ENCODE results near the gene SI.
"Not testable (repeated sequence)": the region's sequence is repeated elsewhere in the genome, so short reads cannot be mapped to it uniquely, and the experiment has no call there.

Gene SI

GRCh38 chr3:165070682-165071081, 7.6 kb downstream of the SI start:
- H3K4me3 ChIP-seq (ENCODE audit: low read depth, low read length) = no peak overlapping the region
- DNase-seq (ENCODE audit: low read depth) = no peak
- no peak for TF ChIP-seq CTCF (IDR thresholded peaks at IDR 0.05; ENCODE audit: low read depth, low read length, missing control alignments)

GRCh38 chr3:165056510-165056909, 21.8 kb downstream of the SI start:
- TF ChIP-seq CTCF (IDR thresholded peaks at IDR 0.05; ENCODE audit: low read depth, low read length, missing control alignments) = no peak
- DNase-seq (ENCODE audit: low read depth) = no peak
- H3K4me3 ChIP-seq (ENCODE audit: low read depth, low read length) = no peak overlapping the region

DNA sequence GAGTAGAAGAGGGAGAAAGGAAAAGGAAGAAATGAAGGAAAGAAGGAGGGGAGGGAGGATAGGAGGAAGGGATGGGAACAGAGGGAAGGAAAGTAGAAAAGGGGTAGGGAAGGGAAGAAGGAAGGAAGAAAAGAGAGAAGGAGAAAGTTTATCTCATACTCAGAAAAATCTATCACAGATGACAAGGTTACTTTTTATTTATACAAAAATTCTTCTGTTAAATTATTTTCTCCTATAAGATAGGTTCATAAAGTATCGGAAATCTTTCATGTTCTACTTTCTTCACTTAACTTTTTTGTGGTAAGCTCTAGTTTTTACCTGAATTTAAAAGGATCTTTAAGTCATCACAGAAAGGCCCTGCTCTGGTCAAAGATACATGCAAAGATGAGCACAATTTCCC, 38.1 kb downstream of the SI start:
- H3K4me3 ChIP-seq (ENCODE audit: low read depth, low read length) = no peak overlapping the region
- DNase-seq (ENCODE audit: low read depth) = no peak
- TF ChIP-seq CTCF (IDR thresholded peaks at IDR 0.05; ENCODE audit: low read depth, low read length, missing control alignments) = no peak

- no peak for TF ChIP-seq CTCF (IDR thresholded peaks at IDR 0.05; ENCODE audit: low read depth, low read length, missing control alignments)
- DNase-seq (ENCODE audit: low read depth) = no peak
- no peak overlapping the region for H3K4me3 ChIP-seq (ENCODE audit: low read depth, low read length)
Observed at GRCh38 chr3:165011557-165011956, 66.7 kb downstream of the SI start.

DNA sequence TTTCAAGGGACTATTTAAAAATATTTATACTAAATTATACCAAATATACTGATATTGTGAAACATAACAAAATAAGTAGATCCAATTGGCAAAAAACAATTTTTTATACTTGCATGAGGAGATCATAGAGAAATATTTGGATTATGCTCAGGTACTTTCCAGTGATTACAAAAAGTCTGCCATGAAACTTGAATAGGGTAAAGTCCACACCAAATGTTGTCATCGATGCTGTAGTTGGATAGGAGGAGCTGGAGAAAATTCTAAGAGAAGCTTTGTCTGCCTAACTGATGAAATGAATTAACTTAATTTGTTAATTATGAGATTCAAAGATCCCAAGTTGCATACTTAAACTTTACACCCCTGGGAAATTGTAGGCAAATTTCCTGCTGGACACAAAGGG, 93.3 kb downstream of the SI start:
- TF ChIP-seq CTCF (IDR thresholded peaks at IDR 0.05; ENCODE audit: low read depth, low read length, missing control alignments) = no peak
- H3K4me3 ChIP-seq (ENCODE audit: low read depth, low read length) = no peak overlapping the region
- DNase-seq (ENCODE audit: low read depth) = no peak

GRCh38 chr3:164962610-164963009, 115.7 kb downstream of the SI start:
- DNase-seq (ENCODE audit: low read depth) = no peak
- TF ChIP-seq CTCF (IDR thresholded peaks at IDR 0.05; ENCODE audit: low read depth, low read length, missing control alignments) = no peak
- no peak overlapping the region for H3K4me3 ChIP-seq (ENCODE audit: low read depth, low read length)

DNA sequence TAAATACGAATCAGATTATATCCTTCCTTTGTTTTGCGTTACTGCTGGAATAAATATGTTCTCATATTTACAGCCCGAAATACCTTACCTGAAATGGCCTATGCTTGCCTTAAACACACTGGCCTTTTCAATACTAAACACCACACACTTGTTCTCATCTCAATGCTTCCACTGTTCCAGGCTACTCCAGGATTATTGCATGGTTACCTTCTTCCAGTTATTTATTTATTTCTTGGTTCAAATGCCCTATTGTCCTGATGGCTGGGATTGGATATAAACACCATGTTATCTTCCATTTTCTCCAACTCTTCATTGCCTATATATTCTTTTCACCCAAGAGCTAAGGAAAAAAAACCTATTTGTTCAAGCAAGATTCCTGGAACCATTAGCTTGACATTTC, 125.3 kb downstream of the SI start:
- DNase-seq (ENCODE audit: low read depth) = no peak
- TF ChIP-seq CTCF (IDR thresholded peaks at IDR 0.05; ENCODE audit: low read depth, low read length, missing control alignments) = no peak

GRCh38 chr3:164951403-164951802, 126.9 kb downstream of the SI start:
- H3K4me3 ChIP-seq (ENCODE audit: low read depth, low read length); DNase-seq (ENCODE audit: low read depth): not testable (repeated sequence)

More for the DNA sequence above, 125.3 kb downstream of the SI start:
- no peak overlapping the region for H3K4me3 ChIP-seq (ENCODE audit: low read depth, low read length)

Data from GM12864 (cell line).